Suprapubic skin (tissue), 4 donors: Measurements from ENCODE around the gene HIGD1C. TPM values are rescaled to one million over a fixed set of nuclear protein-coding genes. Genes with fewer than 3 reads are reported as not detected.

ENCODE experiments used
- DNase-seq, 2 donors: peaks; one replicate each; pipeline ENCODE4 v3.0.0-alpha.2; 2019; ENCODE audit warnings: low spot score in 2 of 2
- H3K27ac ChIP-seq: fragments of 200-600 bp; sonication (generic); one replicate; pipeline ENCODE4 v1.5.1; 2019
- H3K27me3 ChIP-seq: fragments of 200-600 bp; sonication (generic); one replicate; pipeline ENCODE4 v1.5.1; 2019
- H3K36me3 ChIP-seq: fragments of 200-600 bp; sonication (generic); one replicate; pipeline ENCODE4 v1.5.1; 2019
- H3K4me1 ChIP-seq: fragments of 200-600 bp; sonication (generic); one replicate; pipeline ENCODE4 v1.5.1; 2019
- H3K4me3 ChIP-seq: fragments of 200-600 bp; sonication (generic); one replicate; pipeline ENCODE4 v1.5.1; 2019; ENCODE audit warnings: mild to moderate bottlenecking
- H3K9me3 ChIP-seq: fragments of 200-600 bp; sonication (generic); one replicate; pipeline ENCODE4 v1.5.1; 2019
- EP300 ChIP-seq: sonication (generic); formaldehyde crosslinking; IDR thresholded peaks from one replicate; pipeline ENCODE4 v1.6.1; 2017; ENCODE audit warnings: antibody characterized with exemption
- POLR2A ChIP-seq, 2 donors: fragments of 450-650 bp; IDR thresholded peaks; one replicate each; pipeline ENCODE4 v1.6.1; 2017; ENCODE audit warnings: antibody characterized with exemption in 2 of 2, mild to moderate bottlenecking in 2 of 2, moderate library complexity in 2 of 2
- POLR2AphosphoS5 ChIP-seq, 3 donors: sonication (generic); formaldehyde crosslinking; IDR thresholded peaks; one replicate each; pipeline ENCODE4 v1.6.1; 2017; ENCODE audit warnings: antibody characterized with exemption in 3 of 3
- WGBS: methylation state at CpG from one replicate; pipeline ENCODE4 v1.1.5; 2018; 5-methylcytosine and 5-hydroxymethylcytosine counted together
- total RNA-seq, 4 donors: library from RNA; depleted of rRNA; stranded (reverse); fragments of >200 nt; gene quantifications; one replicate each; pipeline ENCODE4 v1.1.0, GENCODE V29; 2016
- TF ChIP-seq, protein P1 (sequence below), 2 donors: fragments of 200-600 bp in 1 of 2; fragments of 450-650 bp in 1 of 2; sonication (generic) in 1 of 2; IDR thresholded peaks; one replicate each; pipeline ENCODE4 v1.5.1; 2016 to 2019; ENCODE audit warnings: antibody characterized with exemption in 2 of 2, mild to moderate bottlenecking in 1 of 2, moderate library complexity in 1 of 2

Gene HIGD1C
- total RNA-seq, 4 donors from 2014 or later = not detected

DNA sequence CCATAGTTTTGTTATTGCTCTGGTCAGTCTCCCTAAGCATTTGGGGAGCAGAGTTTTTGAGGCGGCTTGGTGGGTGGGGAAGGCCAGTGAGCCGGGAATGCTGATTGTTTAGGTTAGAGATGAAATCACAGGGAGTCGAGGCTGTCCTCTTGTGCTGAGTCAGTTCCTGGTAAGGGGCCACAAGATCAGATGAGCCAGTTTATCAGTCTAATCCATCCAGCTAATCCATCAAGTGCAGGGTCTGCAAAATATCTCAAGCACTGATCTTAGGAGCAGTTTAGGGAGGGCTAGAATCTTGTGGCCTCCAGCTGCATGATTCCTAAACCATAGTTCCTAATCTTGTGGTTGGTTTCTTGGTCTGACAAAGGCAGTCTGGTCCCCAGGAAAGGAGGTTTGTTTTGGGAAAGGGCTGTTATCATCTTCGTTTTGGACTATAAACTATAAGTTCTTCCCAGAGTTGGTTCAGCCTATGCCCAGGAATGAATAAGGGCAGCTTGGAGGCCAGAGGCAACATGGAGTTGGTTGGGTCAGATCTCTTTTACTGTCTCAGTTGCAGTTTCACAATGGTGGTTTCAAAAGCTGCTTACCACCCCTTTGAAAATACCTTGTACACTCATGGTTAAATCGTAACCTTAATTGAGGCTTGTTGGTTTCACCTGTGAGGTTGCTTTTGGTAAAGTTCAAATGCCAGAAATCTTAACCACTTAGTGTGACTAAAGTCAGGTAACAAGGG, 33.6 kb upstream of the HIGD1C start:
- Histone ChIP-seq H3K36me3 (no peaks in the 10 kb centered on the region), H3K27ac (no peak overlapping the region), H3K9me3 (peaks cover 15% of the 10 kb centered on the region), H3K4me1 (peaks cover 19% of the 10 kb centered on the region), H3K4me3 (no peak overlapping the region), H3K27me3 (no peaks in the 10 kb centered on the region)
- DNase-seq = no peak
- TF ChIP-seq POLR2AphosphoS5 (IDR thresholded peaks at IDR 0.05) (no peak), POLR2A (IDR thresholded peaks at IDR 0.05) (no peak), EP300 (no peak)
- TF ChIP-seq, protein P1, sequence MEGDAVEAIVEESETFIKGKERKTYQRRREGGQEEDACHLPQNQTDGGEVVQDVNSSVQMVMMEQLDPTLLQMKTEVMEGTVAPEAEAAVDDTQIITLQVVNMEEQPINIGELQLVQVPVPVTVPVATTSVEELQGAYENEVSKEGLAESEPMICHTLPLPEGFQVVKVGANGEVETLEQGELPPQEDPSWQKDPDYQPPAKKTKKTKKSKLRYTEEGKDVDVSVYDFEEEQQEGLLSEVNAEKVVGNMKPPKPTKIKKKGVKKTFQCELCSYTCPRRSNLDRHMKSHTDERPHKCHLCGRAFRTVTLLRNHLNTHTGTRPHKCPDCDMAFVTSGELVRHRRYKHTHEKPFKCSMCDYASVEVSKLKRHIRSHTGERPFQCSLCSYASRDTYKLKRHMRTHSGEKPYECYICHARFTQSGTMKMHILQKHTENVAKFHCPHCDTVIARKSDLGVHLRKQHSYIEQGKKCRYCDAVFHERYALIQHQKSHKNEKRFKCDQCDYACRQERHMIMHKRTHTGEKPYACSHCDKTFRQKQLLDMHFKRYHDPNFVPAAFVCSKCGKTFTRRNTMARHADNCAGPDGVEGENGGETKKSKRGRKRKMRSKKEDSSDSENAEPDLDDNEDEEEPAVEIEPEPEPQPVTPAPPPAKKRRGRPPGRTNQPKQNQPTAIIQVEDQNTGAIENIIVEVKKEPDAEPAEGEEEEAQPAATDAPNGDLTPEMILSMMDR (IDR thresholded peaks at IDR 0.05) = no peak
- WGBS = 73% methylated on average over 5 of the region's 5 CpGs

DNA sequence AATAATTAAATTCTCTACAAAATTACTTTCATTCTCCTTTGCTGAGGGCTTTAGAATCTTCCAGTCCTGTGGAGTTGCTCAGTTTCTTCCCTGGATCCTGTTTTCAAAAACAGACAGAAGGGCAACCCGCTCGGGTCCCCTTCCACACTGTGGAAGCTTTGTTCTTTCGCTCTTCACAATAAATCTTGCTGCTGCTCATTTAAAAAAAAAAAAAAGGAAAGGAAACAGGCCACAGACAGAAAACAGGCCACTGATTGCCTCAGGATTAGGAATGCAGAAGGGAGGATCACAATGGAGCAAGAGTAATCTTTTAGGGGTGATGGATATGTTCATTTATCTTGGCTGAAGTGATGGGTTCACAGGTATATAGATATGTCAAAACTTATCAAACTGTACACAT, 29.5 kb upstream of the HIGD1C start:
- peak overlapping the region; percentile 92 for H3K27ac ChIP-seq
- H3K27me3 ChIP-seq = no peaks in the 10 kb centered on the region
- no peaks in the 10 kb centered on the region for H3K36me3 ChIP-seq
- H3K9me3 ChIP-seq = no peaks in the 10 kb centered on the region
- DNase-seq = no peak
- TF ChIP-seq POLR2A (IDR thresholded peaks at IDR 0.05) = no peak
- TF ChIP-seq EP300 = no peak
- TF ChIP-seq POLR2AphosphoS5 (IDR thresholded peaks at IDR 0.05) = no peak
- TF ChIP-seq, protein P1 (IDR thresholded peaks at IDR 0.05) = no peak
- H3K4me3 ChIP-seq = peak overlapping the region; percentile 78
- H3K4me1 ChIP-seq = peaks cover 30% of the 10 kb centered on the region
- 33% methylated on average over 3 of the region's 3 CpGs for WGBS

GRCh38 chr12:50923361-50924130, 28.8 kb upstream of the HIGD1C start:
- H3K4me1 ChIP-seq = peaks cover 37% of the 10 kb centered on the region

GRCh38 chr12:50924131-50924438, 28.3 kb upstream of the HIGD1C start:
- peaks cover 42% of the 10 kb centered on the region for H3K4me1 ChIP-seq
- WGBS = 9% methylated on average over 4 of the region's 4 CpGs
- H3K27me3 ChIP-seq = no peaks in the 10 kb centered on the region
- TF ChIP-seq, protein P1 (IDR thresholded peaks at IDR 0.05) = no peak
- TF ChIP-seq POLR2A (IDR thresholded peaks at IDR 0.05) (no peak), EP300 (no peak), POLR2AphosphoS5 (IDR thresholded peaks at IDR 0.05) (no peak)
- no peak for DNase-seq
- peak overlapping the region; percentile 78 for H3K4me3 ChIP-seq
- H3K27ac ChIP-seq = peak overlapping the region; percentile 92
- no peaks in the 10 kb centered on the region for H3K9me3 ChIP-seq
- H3K36me3 ChIP-seq = peaks cover 3% of the 10 kb centered on the region

More at GRCh38 chr12:50923361-50924130, 28.8 kb upstream of the HIGD1C start:
- TF ChIP-seq, protein P1 (IDR thresholded peaks at IDR 0.05) = no peak
- no peak for TF ChIP-seq POLR2AphosphoS5 (IDR thresholded peaks at IDR 0.05)
- TF ChIP-seq POLR2A (IDR thresholded peaks at IDR 0.05) = no peak
- TF ChIP-seq EP300 = no peak
- H3K27ac ChIP-seq = peak overlapping the region; percentile 92
- no peaks in the 10 kb centered on the region for H3K9me3 ChIP-seq
- H3K36me3 ChIP-seq = no peaks in the 10 kb centered on the region
- DNase-seq = no peak
- no peaks in the 10 kb centered on the region for H3K27me3 ChIP-seq
- 15% methylated on average over 8 of the region's 8 CpGs for WGBS
- peak overlapping the region; percentile 78 for H3K4me3 ChIP-seq
